Esophagus (tissue), 2 donors: ENCODE measurements around the gene DIRAS1. TPM values are rescaled to one million over a fixed set of nuclear protein-coding genes. Genes with fewer than 3 reads are reported as not detected.
A peak's percentile ranks its signal among the peaks of the same experiment; 100 is the strongest.

Experiments used
- H3K27ac ChIP-seq, 2 donors: one replicate each; pipeline ENCODE4 v1.5.1; 2013; ENCODE audit warnings: low read depth in 2 of 2, mild to moderate bottlenecking in 2 of 2, inconsistent platforms in 1 of 2, low read length in 1 of 2, moderate library complexity in 1 of 2
- H3K27me3 ChIP-seq, 2 donors: one replicate each; pipeline ENCODE4 v1.6.1; 2013; ENCODE audit warnings: low read length in 2 of 2, control low read depth in 1 of 2, mild to moderate bottlenecking in 1 of 2; ENCODE audit not compliant: insufficient read depth in 2 of 2, control insufficient read depth in 1 of 2
- H3K36me3 ChIP-seq, 2 donors: one replicate each; pipeline ENCODE4 v1.6.1; 2013; ENCODE audit warnings: low read length in 1 of 2; ENCODE audit not compliant: control insufficient read depth in 2 of 2, insufficient read depth in 2 of 2
- H3K4me1 ChIP-seq, 2 donors: one replicate each; pipeline ENCODE4 v1.6.1; 2013; ENCODE audit warnings: low read length in 1 of 2; ENCODE audit not compliant: control insufficient read depth in 2 of 2, insufficient read depth in 2 of 2
- H3K4me3 ChIP-seq, 2 donors: one replicate each; pipeline ENCODE4 v1.5.1; 2013; ENCODE audit warnings: low read length in 2 of 2, mild to moderate bottlenecking in 2 of 2, low read depth in 1 of 2, moderate library complexity in 1 of 2
- H3K9me3 ChIP-seq, 2 donors: one replicate each; pipeline ENCODE4 v1.6.1; 2013; ENCODE audit warnings: mild to moderate bottlenecking in 2 of 2, low read depth in 1 of 2, low read length in 1 of 2, moderate library complexity in 1 of 2; ENCODE audit not compliant: control insufficient read depth in 2 of 2, insufficient read depth in 1 of 2
- WGBS, 2 donors: extraction: QIAGEN DNeasy Blood & Tissue Kit; methylation state at CpG; one replicate each; pipeline ENCODE4 v1.1.7; 2013; 5-methylcytosine and 5-hydroxymethylcytosine counted together
- polyA plus RNA-seq, 2 donors: library from polyadenylated mRNA; stranded (reverse); fragments of 200-250 nt; gene quantifications; one replicate each; pipeline ENCODE4 v1.2.3, GENCODE V29; 2013
- donor health status: healthy with polysubstance abuse.
- donor health status: Bipolar disorder and iron deficiency.

Gene DIRAS1
- polyA plus RNA-seq, 2 donors, result 1.2 to 1.9 TPM

DNA sequence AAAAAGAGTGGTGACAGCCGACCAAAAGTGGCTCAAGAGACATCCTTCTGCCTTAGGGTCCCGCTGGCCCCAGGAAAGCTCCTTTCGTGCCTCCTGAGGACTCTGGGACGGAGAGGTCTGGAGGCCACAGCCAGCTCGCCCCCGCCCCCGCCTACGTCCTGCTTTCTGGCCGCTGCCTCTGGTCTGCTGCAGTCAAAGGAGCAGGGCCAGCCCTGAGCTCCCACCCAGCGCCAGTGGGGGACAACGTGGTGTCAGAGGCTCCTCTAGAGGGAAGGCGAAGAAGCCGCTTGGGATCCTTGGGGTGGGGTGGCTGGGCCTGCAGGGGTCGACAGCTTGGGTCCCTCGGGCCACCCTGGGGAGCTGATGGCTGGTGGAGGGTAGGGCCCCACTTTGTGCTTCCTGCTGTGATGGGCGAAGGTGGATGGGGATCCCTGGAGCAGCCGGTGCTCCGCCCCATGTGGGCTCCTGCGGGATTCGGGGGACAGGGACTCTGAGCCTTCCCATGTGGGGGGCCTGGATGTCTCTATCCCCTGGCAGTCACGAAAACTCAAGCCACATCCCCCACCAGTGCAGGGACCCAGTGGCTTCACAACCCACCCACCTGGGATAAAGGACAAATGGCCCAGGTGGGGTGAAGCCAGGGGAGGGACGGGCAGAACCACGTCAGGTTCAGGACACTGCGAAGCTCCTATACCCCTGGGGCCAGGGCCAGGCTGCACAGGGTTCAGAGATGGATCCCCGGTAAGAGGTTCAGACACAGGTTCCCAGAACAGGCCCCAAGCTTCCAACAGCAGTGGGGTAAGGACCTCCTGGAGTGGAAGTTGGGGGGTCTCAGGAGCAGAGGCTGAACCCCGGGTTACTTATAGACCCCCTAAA is 9.0 kb upstream of the DIRAS1 start:
- H3K36me3 ChIP-seq, result peaks cover 0 to 20% of the 10 kb centered on the region in 2 donors
- peaks cover 0 to 3% of the 10 kb centered on the region in 2 donors for H3K27me3 ChIP-seq
- H3K4me3 ChIP-seq, result no peak overlapping the region
- peaks cover 3 to 14% of the 10 kb centered on the region in 2 donors for H3K4me1 ChIP-seq
- H3K9me3 ChIP-seq, result no peaks in the 10 kb centered on the region
- H3K27ac ChIP-seq, result no peak overlapping the region
- 89 to 90% methylated on average over 26 of the region's 26 CpGs for WGBS, 2 donors

DNA sequence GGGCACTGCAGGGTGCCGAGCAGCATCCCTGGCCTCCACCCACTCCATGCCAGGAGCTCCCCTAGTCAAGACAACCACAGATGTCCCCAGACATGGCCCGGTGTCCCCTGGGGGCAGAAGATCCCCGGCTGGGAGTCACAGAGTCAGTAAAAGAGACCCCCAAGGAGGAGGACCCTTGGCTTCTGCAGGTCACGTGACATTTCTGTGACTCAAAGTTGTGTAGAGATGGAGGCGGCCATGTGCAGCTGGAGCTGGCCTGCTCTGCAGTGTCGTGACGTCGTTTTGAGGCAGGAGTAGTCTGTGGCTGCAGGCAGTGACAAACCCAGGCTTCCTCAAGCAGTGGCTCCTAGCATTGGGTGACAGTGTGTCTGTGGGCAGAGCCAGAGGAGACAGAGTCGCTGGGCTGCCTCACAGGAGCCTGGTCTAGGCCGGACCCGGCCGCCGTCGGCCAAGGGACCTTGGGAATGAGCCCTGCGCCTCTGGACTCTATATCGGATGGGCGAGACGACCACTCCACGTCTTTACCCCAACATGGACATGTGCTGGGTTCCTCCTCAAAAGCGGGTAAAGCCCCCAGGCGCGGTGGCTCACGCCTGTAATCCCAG is 7.7 kb upstream of the DIRAS1 start:
- 83 to 84% methylated on average over 23 of the region's 23 CpGs for WGBS, 2 donors
- H3K4me1 ChIP-seq, result peaks cover 3 to 8% of the 10 kb centered on the region in 2 donors

DNA sequence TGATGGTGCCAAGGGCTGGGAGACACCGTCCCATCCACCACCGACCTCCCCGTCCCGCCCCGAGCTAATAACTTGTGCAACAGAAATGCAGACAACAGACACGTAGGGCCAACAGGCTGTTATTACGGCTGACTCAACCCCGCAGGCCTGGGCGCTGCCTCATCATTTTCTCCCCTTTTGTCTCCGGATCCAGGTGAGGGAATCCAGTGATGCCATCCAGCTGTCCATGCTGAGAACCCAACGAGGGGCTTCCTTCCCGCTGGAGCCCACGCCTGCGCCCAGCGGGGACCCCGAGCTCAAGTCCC is 6.4 kb upstream of the DIRAS1 start:
- 47 to 62% methylated on average over 16 of the region's 16 CpGs for WGBS, 2 donors
- Histone ChIP-seq H3K9me3 (no peaks in the 10 kb centered on the region), H3K27me3 (peaks cover 0 to 3% of the 10 kb centered on the region in 2 donors), H3K4me3 (no peak overlapping the region), H3K36me3 (peaks cover 0 to 8% of the 10 kb centered on the region in 2 donors), H3K4me1 (peaks cover 7 to 10% of the 10 kb centered on the region in 2 donors), H3K27ac (no peak overlapping the region)

More for the DNA sequence above, 7.7 kb upstream of the DIRAS1 start:
- peaks cover 0 to 13% of the 10 kb centered on the region in 2 donors for H3K36me3 ChIP-seq
- no peak overlapping the region for H3K27ac ChIP-seq
- no peaks in the 10 kb centered on the region for H3K9me3 ChIP-seq
- H3K4me3 ChIP-seq, result no peak overlapping the region
- H3K27me3 ChIP-seq, result peaks cover 0 to 3% of the 10 kb centered on the region in 2 donors

DNA sequence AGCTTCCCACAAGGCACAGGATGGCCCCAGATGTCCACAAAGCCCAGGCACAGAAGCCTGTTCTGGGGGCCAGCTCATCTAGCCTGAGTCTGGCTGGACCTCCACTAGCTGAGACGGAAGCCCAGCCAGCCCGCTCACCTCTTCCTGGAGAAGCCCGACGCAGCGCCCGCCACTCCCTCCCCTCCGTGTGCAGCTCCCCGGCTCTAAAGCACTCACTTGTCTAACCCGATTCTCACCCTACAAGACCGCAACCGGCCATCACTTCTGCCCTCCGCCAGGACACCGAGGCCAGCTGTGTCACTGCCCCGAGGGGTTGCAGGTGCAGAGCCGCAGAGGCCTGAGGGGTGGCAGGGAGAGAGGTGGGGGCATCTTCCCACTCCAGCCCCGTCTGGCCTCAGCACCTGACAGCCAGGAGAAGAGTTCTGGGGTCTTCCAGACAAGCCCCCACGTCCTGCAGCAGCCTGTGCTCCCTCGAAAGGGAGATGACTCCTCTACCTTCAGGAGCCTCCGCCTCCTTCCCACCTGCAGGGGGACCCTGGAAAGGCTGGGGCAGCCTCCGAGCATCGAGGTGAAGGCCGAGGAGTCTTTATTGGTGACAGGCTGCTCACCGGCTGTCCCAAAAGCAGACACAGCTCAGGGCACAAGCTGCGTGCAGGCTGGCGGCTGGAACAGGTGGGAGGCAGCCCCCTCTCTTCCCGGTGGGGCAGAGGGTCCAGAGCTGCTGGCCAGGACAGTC is 5.9 kb upstream of the DIRAS1 start:
- Histone ChIP-seq H3K4me3 (no peak overlapping the region), H3K36me3 (peaks cover 0 to 4% of the 10 kb centered on the region in 2 donors), H3K27me3 (peaks cover 0 to 3% of the 10 kb centered on the region in 2 donors), H3K9me3 (no peaks in the 10 kb centered on the region), H3K4me1 (peaks cover 7 to 11% of the 10 kb centered on the region in 2 donors), H3K27ac (no peak overlapping the region)
- WGBS, 2 donors, result 13 to 18% methylated on average over 26 of the region's 26 CpGs

DNA sequence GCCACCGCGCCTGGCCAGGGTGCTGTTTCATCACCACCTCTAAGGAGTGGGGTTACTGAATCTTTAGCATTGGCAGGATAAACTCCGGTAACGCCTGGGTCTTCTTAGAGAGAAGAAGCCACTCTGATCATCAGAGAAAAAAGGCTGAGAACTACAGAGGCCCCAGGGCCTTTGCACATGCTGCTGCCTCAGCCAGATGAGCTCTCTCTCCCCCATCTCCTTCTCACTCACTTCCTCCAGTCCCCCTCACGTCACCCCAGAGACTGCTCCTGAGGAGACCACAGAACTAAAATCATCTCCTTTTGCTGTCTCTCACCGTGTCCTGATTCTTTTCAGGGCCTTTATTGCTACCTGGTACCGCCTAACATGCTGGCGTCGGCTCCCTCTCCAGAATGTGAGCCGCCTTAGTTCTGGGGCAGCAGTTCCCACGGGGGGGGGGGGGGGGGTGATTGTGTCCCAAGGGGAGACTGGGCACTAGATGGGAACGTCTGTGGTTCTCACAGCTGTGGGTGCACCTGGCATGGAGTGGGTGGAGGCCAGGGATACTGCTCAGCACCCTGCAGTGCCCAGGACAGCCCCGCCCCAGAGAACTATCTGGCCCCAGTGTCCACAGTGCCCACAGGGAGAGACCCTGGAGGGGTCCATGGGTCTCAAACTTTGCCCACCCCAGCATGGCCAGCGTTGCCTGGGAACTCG is 5.1 kb upstream of the DIRAS1 start:
- 64 to 68% methylated on average over 14 to 15 of the region's 15 CpGs for WGBS, 2 donors
- Histone ChIP-seq H3K9me3 (no peaks in the 10 kb centered on the region), H3K36me3 (no peaks in the 10 kb centered on the region), H3K4me1 (peaks cover 7 to 11% of the 10 kb centered on the region in 2 donors), H3K27me3 (peaks cover 0 to 3% of the 10 kb centered on the region in 2 donors), H3K4me3 (no peak overlapping the region), H3K27ac (no peak overlapping the region)

DNA sequence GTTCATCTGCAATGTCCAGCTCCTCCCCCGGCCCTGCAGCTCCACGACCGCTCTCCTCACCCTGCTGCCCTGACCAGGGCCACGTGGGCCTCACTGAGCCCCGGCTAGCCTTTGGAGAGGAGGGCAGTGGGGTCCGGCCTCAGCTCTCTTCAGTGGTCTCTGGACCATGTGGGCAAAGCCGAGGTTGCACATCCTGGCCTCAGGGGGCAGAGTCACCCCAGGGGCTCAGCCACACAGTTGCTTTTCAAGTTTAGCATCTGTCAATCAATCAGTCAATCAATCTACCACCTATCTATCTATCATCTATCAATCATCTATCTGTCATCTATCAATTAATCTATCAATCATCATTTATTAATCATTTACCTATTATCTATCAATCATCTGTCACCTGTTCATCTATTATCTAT is 3.0 kb upstream of the DIRAS1 start:
- H3K9me3 ChIP-seq, result no peaks in the 10 kb centered on the region
- 64 to 65% methylated on average over 7 of the region's 7 CpGs for WGBS, 2 donors
- peaks cover 0 to 3% of the 10 kb centered on the region in 2 donors for H3K27me3 ChIP-seq
- H3K27ac ChIP-seq, result no peak overlapping the region
- no peaks in the 10 kb centered on the region for H3K36me3 ChIP-seq
- H3K4me1 ChIP-seq, result peaks cover 11 to 15% of the 10 kb centered on the region in 2 donors
- H3K4me3 ChIP-seq, result no peak overlapping the region

DNA sequence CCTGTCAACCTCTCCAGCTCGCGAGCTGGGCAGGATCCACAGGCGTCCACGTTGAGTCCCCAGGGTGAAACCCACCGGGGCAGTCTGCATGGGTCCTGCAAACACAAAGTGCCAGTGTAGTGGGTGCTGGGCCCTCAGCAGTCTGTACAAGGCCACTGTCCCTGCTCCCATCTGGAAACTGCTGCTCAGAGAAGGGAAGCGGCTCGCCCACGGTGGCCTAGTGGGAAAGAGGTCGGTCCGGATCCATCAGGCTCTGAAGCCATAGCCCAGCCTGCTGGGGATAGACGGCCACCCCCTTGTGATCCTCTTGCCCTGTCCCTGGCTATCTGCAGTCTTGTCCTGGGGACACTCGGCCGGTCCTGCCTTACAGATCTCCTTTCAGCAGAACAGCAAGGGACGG is 2.6 kb upstream of the DIRAS1 start:
- Histone ChIP-seq H3K9me3 (no peaks in the 10 kb centered on the region), H3K27me3 (peaks cover 0 to 3% of the 10 kb centered on the region in 2 donors), H3K4me1 (peaks cover 11 to 15% of the 10 kb centered on the region in 2 donors), H3K4me3 (no peak overlapping the region), H3K36me3 (no peaks in the 10 kb centered on the region), H3K27ac (peak overlapping the region in 1 of 2 donors; percentile 39)
- 78 to 80% methylated on average over 14 of the region's 14 CpGs for WGBS, 2 donors

DNA sequence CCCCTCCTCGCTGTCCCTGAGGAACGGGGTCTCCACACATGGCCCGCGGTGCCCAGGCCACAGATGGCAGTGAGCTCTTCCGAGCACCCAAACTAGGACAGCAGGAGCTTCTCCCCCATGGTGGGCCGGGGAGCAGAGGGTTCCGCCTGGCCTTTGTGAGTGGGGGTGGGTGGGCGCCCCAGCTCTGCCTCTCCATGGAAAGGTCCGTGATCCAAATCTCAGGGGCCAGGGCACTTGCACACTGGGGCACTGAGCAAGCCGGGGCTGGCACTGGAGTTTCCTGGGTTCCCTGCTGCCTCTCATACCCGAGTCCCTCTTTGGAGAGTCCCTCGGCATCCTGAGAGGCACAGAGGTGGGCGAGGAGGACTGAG is 2.2 kb upstream of the DIRAS1 start:
- peaks cover 0 to 3% of the 10 kb centered on the region in 2 donors for H3K27me3 ChIP-seq

More for the DNA sequence above, 2.2 kb upstream of the DIRAS1 start:
- WGBS, 2 donors, result 55 to 65% methylated on average over 13 of the region's 13 CpGs
- Histone ChIP-seq H3K4me1 (peaks cover 11 to 15% of the 10 kb centered on the region in 2 donors), H3K4me3 (no peak overlapping the region), H3K9me3 (no peaks in the 10 kb centered on the region), H3K36me3 (no peaks in the 10 kb centered on the region), H3K27ac (peak overlapping the region; percentile 17 to 39)
